AG10803 (cell line): ENCODE data around the gene SLCO2B1.

ENCODE experiments used
- DNase-seq: peaks from one replicate; pipeline ENCODE4 v3.0.0; 2010; ENCODE audit warnings: low read depth
- H3K4me3 ChIP-seq: 2 replicates; pipeline ENCODE4 v1.5.1; 2011; ENCODE audit warnings: mild to moderate bottlenecking, low read length, control low read depth
- CTCF ChIP-seq: conservative IDR thresholded peaks from 2 replicates; pipeline ENCODE4 v1.5.1; 2011; ENCODE audit warnings: mild to moderate bottlenecking, low read length, control low read depth, inconsistent platforms

The SLCO2B1 gene

GRCh38 chr11:75145196-75145971 is 5.5 kb upstream of the SLCO2B1 start:
- no peak for DNase-seq
- no peak for TF ChIP-seq CTCF
- H3K4me3 ChIP-seq: no peak overlapping the region

- H3K4me3 ChIP-seq: no peak overlapping the region
- no peak for DNase-seq
- no peak for TF ChIP-seq CTCF
Measured at GRCh38 chr11:75145972-75146519, 4.9 kb upstream of the SLCO2B1 start.

GRCh38 chr11:75146711-75147110 is 4.2 kb upstream of the SLCO2B1 start:
- TF ChIP-seq CTCF: no peak
- H3K4me3 ChIP-seq: no peak overlapping the region

GRCh38 chr11:75147191-75147874 is 3.6 kb upstream of the SLCO2B1 start:
- no peak for DNase-seq
- H3K4me3 ChIP-seq: no peak overlapping the region
- TF ChIP-seq CTCF: no peak

More at GRCh38 chr11:75146711-75147110, 4.2 kb upstream of the SLCO2B1 start:
- no peak for DNase-seq

GRCh38 chr11:75147875-75148263 is 3.0 kb upstream of the SLCO2B1 start:
- H3K4me3 ChIP-seq: no peak overlapping the region
- no peak for DNase-seq
- TF ChIP-seq CTCF: no peak

GRCh38 chr11:75148436-75148983 is 2.4 kb upstream of the SLCO2B1 start:
- TF ChIP-seq CTCF: no peak
- DNase-seq: no peak
- H3K4me3 ChIP-seq: no peak overlapping the region
